Activated naive CD8-positive, alpha-beta T cell (primary cell): ENCODE data around the gene SUGCT.
"Not testable (repeated sequence)": the region's sequence is repeated elsewhere in the genome, so short reads cannot be mapped to it uniquely, and the experiment has no call there.

Experiments
- H3K27ac Mint-ChIP-seq: one replicate; pipeline ENCODE4 v1.8.0; 2021; ENCODE audit warnings: mixed read lengths
- H3K27me3 Mint-ChIP-seq: one replicate; pipeline ENCODE4 v1.8.0; 2021; ENCODE audit warnings: mixed read lengths
- H3K36me3 Mint-ChIP-seq: one replicate; pipeline ENCODE4 v1.8.0; 2021; ENCODE audit warnings: mixed read lengths
- H3K4me1 Mint-ChIP-seq: one replicate; pipeline ENCODE4 v1.8.0; 2021; ENCODE audit warnings: low read depth, mixed read lengths
- H3K4me3 Mint-ChIP-seq: one replicate; pipeline ENCODE4 v1.8.0; 2021; ENCODE audit warnings: mild to moderate bottlenecking, mixed read lengths
- H3K9me3 Mint-ChIP-seq: one replicate; pipeline ENCODE4 v1.8.0; 2021; ENCODE audit warnings: low read depth, mixed read lengths

The SUGCT gene

DNA sequence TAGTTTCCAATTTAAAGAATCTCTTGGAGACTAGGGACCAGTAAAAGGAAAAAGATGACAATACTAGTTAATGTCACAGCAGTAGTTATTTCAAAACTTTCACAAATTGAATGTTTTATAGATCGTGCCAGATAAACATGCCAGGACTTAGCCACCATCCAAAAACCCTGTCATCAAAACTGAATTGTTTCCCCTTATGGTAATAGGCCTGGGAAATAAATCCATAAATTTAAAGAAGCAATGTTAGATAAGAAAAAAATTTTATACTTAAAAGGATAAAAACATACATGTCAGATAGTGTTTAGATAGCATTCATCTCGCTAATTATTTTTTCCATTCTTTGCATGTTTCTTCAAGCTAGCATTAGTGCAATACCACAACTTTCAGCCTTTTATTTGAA lies 71.2 kb downstream of the SUGCT start:
- peaks cover 10% of the 10 kb centered on the region for H3K36me3 Mint-ChIP-seq
- H3K9me3 Mint-ChIP-seq = no peaks in the 10 kb centered on the region
- no peak overlapping the region for H3K27ac Mint-ChIP-seq
- no peak overlapping the region for H3K4me3 Mint-ChIP-seq
- H3K27me3 Mint-ChIP-seq = no peaks in the 10 kb centered on the region
- H3K4me1 Mint-ChIP-seq = no peaks in the 10 kb centered on the region

DNA sequence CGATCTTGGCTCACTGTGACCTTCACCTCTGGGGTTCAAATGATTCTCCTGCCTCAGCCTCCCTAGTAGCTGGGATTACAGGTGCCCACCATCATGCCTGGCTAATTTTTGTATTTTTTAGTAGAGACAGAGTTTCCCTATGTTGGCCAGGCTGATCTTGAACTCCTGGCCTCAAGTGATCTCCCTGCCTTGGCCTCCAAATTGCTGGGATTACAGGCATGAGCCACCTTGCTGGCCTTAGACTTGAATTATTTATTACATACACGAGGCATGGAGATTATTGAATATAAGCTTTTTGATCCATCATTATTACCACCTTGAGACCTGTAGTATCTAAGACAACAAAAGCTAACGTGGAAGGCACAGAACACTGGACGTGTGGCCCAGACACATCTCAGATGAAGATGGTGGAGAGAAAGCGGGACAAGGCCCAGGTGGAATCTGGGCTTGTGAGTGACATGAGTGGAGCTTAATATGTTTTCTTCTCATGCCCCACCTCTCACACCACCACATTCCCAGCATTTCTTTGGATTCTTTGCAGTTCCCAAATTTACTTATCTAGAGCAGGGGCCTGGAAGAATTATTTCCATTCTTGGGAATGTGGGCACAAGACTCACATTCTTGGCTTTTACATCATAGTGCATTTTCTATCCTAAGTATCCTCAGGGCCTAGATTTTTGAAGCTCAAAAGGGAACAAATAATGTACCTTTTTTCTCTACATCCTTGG lies 76.6 kb downstream of the SUGCT start:
- Mint-ChIP-seq H3K27ac (no peak overlapping the region), H3K4me1 (no peaks in the 10 kb centered on the region), H3K27me3 (no peaks in the 10 kb centered on the region), H3K36me3 (peaks cover 8% of the 10 kb centered on the region), H3K4me3 (no peak overlapping the region), H3K9me3 (no peaks in the 10 kb centered on the region)

DNA sequence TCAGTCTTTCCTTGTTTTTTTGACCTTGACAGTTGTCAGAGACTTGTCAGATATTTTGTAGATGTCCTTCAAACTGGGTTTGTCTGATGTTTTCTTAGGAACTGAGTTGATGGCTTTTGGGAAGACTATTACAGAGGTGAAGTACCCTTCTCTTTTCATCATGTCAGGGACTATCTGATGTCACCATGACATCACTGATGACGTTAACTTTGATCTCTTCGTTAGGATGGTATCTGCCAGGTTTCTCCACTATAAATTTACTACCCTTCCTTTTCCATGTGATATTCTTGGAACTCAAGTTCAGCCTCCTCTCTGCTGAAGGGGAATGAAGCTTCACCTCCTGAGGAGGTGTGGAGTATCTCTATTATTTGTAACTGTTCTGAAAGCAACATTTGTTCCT lies 78.5 kb downstream of the SUGCT start:
- Mint-ChIP-seq H3K36me3 (peaks cover 10% of the 10 kb centered on the region), H3K4me3 (no peak overlapping the region), H3K27ac (no peak overlapping the region), H3K9me3 (no peaks in the 10 kb centered on the region), H3K4me1 (no peaks in the 10 kb centered on the region), H3K27me3 (no peaks in the 10 kb centered on the region)

DNA sequence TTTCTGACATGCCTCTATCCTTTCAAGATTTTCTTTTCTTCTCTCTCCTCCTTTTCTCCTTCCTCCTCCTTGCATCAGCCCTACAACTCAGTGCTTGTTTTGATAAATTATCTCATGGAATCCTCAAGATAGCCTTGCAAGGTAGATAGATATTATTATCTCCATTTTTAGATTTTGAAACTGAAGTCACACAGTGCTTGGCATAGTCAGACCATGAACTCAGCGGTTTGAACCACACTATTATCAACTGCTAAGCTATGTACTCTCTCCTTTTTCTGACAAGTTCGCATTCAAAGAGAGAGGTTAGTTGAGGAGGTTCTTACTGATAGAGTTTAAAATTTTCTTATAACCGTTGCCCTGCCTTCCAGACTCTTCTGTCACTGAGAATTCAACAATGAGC lies 79.1 kb downstream of the SUGCT start:
- Mint-ChIP-seq H3K9me3 (no peaks in the 10 kb centered on the region), H3K27ac (no peak overlapping the region), H3K36me3 (peaks cover 9% of the 10 kb centered on the region), H3K4me3 (no peak overlapping the region), H3K4me1 (no peaks in the 10 kb centered on the region), H3K27me3 (no peaks in the 10 kb centered on the region)

DNA sequence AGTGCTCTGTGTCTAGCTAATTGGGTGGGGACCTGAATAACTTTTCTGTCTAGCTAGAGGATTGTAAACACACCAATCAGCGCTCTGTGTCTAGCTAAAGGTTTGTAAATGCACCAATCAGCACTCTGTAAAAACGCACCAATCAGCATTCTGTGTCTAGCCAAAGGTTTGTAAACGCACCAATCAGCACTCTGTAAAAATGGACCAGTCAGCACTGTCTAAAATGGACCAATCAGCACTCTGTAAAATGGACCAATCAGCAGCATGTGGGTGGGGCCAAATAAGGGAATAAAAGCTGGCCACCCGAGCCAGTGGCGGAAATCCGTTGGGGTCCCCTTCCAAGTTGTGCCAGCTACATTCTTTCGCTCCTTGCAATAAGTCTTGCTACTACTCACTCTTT lies 83.8 kb downstream of the SUGCT start:
- not testable (repeated sequence) for H3K4me1 Mint-ChIP-seq, H3K4me3 Mint-ChIP-seq, H3K9me3 Mint-ChIP-seq, H3K36me3 Mint-ChIP-seq, H3K27me3 Mint-ChIP-seq, H3K27ac Mint-ChIP-seq

DNA sequence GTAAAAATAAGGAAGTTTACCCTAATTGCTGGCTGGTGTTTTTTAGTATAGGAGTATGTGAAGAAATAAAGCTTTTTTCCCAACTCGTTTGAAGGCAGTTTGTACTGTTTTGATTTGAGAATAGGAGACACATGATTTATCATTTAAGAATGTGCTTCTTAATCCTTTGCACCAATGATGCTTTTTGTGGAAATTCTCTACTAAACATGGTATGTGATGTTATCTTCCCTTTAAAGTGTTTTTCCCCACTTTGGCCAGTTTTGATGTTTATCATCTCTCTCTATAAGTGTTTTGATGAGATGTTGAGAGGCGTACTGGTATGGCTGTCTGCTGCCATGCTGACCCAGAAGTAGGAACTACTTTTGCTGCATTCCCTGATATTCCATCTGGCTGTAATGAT lies 85.1 kb downstream of the SUGCT start:
- Mint-ChIP-seq H3K36me3 (peaks cover 6% of the 10 kb centered on the region), H3K27ac (no peak overlapping the region), H3K4me1 (no peaks in the 10 kb centered on the region), H3K9me3 (no peaks in the 10 kb centered on the region), H3K4me3 (no peak overlapping the region), H3K27me3 (no peaks in the 10 kb centered on the region)

DNA sequence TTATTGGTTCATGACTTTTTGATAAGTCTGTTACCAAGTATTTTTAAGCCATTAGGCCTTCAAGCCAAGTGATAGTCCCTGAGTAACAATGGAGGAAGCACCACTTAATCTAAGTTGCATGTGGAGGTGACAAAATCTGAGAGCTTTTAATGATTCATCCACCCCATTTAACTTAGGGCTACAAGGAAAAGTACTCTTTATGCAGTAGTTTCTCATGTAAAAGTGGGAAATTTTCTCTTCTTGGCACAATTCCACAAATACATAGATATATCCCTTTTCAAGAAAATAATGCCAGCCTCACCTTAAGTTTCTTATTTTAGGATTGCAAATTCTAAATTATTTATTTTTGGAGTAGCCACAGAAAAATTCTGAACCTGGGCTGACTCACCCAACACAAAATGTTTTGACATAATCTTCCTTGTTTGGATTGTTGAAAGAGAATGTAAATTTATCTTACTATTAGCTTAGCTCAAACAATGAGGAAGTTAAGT lies 85.7 kb downstream of the SUGCT start:
- H3K27ac Mint-ChIP-seq = no peak overlapping the region
- H3K9me3 Mint-ChIP-seq = no peaks in the 10 kb centered on the region
- no peaks in the 10 kb centered on the region for H3K27me3 Mint-ChIP-seq
- no peaks in the 10 kb centered on the region for H3K4me1 Mint-ChIP-seq
- H3K36me3 Mint-ChIP-seq = peaks cover 6% of the 10 kb centered on the region
- H3K4me3 Mint-ChIP-seq = no peak overlapping the region

DNA sequence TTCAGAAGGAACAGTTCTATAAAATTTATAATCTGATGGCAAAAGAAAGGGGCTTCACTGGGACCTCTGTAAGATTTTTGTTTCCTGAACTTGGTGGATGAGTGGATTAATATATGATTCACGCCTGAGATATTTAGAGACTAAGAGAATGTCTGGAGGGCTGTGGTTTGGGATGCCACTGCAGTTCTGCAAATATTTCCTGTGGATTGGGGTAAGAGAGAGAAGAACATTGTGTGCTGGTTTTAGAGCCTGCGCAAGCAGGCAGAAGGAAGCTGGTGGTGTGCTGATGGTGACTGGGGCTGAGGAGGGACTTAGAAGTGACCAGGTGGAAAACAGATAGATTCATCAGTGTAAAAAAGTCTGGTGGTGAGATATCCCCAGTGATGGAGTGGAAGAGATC lies 87.0 kb downstream of the SUGCT start:
- H3K4me3 Mint-ChIP-seq = no peak overlapping the region
- H3K9me3 Mint-ChIP-seq = no peaks in the 10 kb centered on the region
- no peaks in the 10 kb centered on the region for H3K27me3 Mint-ChIP-seq

DNA sequence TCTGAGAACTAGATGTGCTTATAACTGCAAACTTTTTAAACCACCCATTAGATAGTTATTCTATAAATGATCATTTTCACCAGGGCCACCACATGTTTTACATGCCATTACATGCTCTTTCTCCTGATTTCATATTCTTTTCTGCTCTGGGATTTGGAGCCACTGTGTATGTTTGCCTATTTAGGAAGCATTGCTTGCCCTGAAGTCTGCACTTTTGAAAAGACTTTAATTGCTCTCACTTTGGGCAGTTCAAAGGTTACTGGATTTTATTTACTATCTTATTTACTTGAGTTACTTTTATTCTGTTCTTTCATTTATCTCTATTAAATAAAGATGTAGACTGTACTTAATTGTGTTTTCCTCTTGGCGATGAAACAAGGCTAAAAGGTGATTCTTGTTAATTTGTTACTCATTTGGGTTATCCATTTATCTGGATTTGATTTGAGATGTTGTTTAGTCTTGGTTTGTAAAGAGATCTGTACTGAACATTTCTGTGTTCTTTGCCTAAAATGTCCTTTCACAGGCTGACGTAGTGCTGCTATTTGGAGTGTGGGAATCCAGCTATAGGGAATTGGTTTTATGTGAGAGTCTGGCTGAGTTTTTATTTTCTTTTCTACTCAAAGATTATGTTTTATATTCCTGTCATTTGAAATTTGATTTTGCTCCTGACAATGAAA lies 88.8 kb downstream of the SUGCT start:
- Mint-ChIP-seq H3K4me3 (no peak overlapping the region), H3K27ac (no peak overlapping the region), H3K9me3 (no peaks in the 10 kb centered on the region), H3K4me1 (no peaks in the 10 kb centered on the region), H3K36me3 (no peaks in the 10 kb centered on the region), H3K27me3 (no peaks in the 10 kb centered on the region)

More for the DNA sequence above, 87.0 kb downstream of the SUGCT start:
- H3K27ac Mint-ChIP-seq = no peak overlapping the region
- H3K36me3 Mint-ChIP-seq = peaks cover 6% of the 10 kb centered on the region
- H3K4me1 Mint-ChIP-seq = no peaks in the 10 kb centered on the region

DNA sequence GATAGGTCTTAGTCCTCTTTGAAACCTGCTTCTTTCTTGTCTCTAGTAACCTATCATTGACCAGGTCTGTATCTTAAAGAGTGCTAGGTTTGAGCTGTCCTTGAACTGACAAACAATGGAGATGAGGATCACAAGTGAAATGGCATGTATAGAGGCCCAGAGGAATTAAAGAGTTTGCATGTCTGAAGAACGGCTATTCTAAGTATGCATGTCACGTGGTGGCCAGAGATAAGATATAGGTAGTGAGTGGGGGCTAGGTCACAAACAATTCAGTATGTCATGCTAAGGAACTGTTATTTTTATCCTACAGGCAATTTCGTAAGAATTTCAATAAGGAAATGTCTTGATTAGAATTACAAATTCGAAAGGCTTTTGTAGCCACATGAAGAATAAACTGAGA lies 95.3 kb downstream of the SUGCT start:
- no peaks in the 10 kb centered on the region for H3K27me3 Mint-ChIP-seq
- no peak overlapping the region for H3K4me3 Mint-ChIP-seq
- no peaks in the 10 kb centered on the region for H3K36me3 Mint-ChIP-seq
- H3K27ac Mint-ChIP-seq = no peak overlapping the region
- peaks cover 9% of the 10 kb centered on the region for H3K4me1 Mint-ChIP-seq
- no peaks in the 10 kb centered on the region for H3K9me3 Mint-ChIP-seq

DNA sequence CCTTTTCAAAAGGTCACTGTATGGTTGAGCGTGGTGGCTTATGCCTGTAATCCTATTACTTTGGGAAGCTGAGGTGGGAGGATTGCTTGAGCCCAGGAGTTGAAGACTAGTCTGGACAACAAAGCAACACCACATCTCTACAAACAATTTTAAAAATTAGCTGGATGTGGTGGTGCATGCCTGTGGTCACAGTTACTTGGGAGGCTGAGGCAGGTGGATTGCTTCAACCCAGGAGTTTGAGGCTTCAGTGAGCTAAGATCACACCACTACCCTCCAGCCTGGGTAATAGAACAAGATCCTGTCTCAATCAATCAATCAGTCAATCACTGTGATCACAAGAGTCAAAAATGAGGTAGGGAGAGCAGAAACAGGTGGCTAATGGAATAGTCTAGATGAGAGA lies 97.0 kb downstream of the SUGCT start:
- Mint-ChIP-seq H3K4me3 (no peak overlapping the region), H3K4me1 (peaks cover 9% of the 10 kb centered on the region), H3K27ac (no peak overlapping the region), H3K36me3 (no peaks in the 10 kb centered on the region), H3K27me3 (no peaks in the 10 kb centered on the region), H3K9me3 (no peaks in the 10 kb centered on the region)

DNA sequence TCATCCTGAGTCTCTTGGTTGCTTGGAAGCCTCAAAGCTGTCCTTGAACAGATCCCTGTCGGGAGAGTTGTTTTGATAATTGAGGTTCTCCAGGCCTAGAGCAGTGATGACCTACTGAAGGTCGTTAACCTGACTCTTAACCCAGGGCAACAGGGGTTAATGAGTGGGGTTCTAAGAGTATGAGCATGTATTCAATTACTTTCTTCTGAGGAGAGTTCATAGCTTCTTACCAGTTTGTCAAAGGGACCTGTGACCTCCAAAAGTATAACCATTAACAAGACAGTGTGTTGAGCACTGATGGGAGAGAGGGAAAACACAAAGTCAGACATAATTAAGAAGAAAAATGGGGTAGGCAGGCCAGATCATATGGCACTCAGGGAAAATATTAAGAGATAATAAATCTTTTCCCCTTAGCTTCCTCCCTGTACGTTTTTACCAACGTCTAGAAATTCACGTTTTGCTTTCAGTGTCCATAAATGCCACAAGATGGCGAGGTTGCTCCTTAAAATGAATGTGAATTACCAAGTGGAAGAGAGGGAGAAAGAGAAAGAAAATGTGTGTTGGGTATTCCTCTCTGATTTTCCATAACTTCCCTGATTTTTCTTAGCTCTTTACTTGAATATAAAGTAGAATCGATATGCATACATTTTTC lies 97.6 kb downstream of the SUGCT start:
- H3K27me3 Mint-ChIP-seq = no peaks in the 10 kb centered on the region
- no peak overlapping the region for H3K4me3 Mint-ChIP-seq
- H3K9me3 Mint-ChIP-seq = no peaks in the 10 kb centered on the region
- no peaks in the 10 kb centered on the region for H3K36me3 Mint-ChIP-seq
- no peak overlapping the region for H3K27ac Mint-ChIP-seq
- peaks cover 9% of the 10 kb centered on the region for H3K4me1 Mint-ChIP-seq

DNA sequence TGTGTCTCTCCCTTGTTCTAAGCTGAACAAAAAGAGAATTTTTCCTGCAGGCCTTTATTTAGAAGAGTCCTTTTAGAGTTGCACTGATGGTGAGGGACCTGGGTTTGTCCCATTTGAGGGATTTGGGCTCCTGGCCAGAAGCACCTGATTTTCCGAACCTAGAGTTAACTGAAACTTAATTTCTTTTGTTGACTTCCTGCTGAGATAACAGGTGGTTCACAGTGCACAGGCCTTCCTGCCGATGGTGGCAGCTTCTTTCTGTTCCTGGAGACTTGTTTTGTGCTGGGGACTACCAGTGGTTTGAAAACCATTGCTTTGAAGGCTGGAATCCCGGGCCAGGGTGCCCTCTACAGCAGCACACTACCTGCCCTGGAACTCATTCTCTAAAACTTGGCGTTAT lies 99.2 kb downstream of the SUGCT start:
- Mint-ChIP-seq H3K27me3 (no peaks in the 10 kb centered on the region), H3K4me1 (peaks cover 9% of the 10 kb centered on the region), H3K36me3 (no peaks in the 10 kb centered on the region), H3K9me3 (no peaks in the 10 kb centered on the region), H3K4me3 (no peak overlapping the region), H3K27ac (no peak overlapping the region)

DNA sequence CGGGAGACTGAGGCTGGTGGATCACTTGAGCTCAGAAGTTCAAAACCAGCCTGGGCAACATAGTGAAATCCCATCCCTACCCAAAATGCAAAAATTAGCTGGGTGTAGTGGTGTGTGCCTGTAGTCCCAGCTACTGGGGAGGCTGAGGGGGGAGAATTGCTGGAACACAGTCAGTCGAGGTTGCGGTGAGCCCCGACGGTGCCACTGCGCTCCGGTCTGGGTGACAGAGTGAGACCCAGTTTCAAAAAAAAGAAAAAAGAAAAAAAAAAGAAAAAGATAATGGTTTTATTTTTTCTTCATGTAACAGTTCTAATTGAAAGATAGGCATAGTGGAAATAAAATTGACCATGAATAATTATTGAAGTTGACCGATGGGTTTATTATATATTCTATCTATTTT lies 99.9 kb downstream of the SUGCT start:
- no peak overlapping the region for H3K4me3 Mint-ChIP-seq
- no peaks in the 10 kb centered on the region for H3K9me3 Mint-ChIP-seq
- H3K27me3 Mint-ChIP-seq = no peaks in the 10 kb centered on the region
- peaks cover 9% of the 10 kb centered on the region for H3K4me1 Mint-ChIP-seq
- no peaks in the 10 kb centered on the region for H3K36me3 Mint-ChIP-seq
- no peak overlapping the region for H3K27ac Mint-ChIP-seq

DNA sequence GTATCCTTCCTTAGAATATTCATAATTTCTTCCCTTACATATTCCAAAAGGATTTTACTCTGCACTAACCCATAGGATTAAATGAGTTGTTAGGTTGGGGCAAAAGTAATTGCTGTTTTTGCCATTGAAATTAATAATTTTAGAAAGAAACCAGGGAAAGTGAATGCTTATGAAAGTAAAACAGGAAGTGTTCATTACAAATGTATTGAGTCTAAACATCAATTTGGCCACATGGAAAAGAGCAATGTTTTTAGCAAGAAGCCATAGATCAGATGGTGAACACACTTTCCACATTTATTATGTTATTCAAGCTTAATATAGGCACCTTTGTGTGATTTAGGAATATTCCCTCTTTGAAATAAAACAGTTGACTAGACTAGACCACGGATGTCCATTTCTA lies 102.9 kb downstream of the SUGCT start:
- Mint-ChIP-seq H3K4me3 (no peak overlapping the region), H3K27me3 (no peaks in the 10 kb centered on the region), H3K27ac (no peak overlapping the region), H3K36me3 (no peaks in the 10 kb centered on the region), H3K9me3 (no peaks in the 10 kb centered on the region), H3K4me1 (peaks cover 6% of the 10 kb centered on the region)
